Endothelial cell of hepatic sinusoid (primary cell): ENCODE results near the gene VEGFA.

Experiments used
- in situ Hi-C: cut with HindIII; loops from 2 replicates; pipeline ENCODE4 v1.10.0; 2017; ENCODE audit warnings: low sequenced_read_pairs

VEGFA gene

DNA sequence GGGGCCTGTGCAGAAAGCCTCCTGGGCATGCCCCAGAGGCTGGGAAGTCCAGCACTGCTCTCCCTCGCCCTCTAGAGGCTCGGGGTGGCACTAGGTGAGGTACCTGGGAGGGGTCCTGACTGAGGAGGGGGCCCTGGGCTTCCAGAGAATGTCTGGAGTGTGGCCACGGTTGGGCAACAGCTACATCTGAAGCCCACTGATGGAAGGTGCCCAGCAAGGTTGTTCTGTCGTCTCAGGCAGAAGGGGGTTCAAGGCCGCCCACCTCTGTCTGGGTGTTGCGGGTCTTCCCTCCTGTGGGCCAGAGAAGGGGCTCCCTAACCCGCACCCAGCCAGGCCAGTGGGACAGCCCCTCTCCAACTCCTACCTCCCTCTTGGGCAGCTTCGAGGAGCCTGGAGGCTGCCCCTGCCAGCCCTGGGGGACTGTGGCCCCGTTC is 11.4 kb upstream of the VEGFA start:
- in situ Hi-C loops: no loop called here

DNA sequence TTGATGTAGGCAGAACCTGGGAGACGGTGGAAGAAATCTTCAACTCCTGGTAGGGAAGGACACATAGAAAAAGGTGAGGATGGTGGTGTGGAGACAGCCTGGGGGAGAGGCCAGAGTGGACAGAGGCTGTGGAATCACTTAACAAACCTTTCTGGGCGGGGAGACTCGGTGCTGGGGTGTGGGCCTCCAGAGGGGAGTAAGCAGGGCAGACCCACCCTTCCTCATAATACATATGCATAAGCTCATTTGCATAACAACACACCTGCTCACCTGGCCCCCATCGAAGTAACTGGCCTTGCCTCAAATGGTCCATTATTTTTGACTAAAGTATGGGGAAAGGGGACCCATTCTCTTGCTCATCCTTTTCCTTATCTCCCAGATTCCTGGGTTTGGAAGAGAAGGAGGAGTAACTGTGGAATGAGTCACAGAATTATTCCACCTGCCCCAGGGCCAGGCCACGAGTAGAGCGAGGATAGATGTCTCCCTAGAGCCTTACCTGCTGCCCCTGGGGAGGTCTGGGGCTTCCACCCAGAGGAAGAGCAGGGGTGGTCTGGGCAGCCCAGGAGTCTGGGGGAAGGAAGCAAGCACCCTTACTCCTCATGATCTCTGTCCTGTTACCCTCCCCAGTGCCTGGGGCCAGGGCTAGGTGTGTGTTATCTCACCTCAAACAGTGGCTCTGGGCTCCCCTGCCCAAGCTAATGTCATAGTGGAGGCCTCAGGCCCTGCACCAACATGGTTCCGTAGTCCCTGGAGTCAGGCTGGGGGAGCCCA is 10.7 kb upstream of the VEGFA start:
- in situ Hi-C loops: no loop called here

DNA sequence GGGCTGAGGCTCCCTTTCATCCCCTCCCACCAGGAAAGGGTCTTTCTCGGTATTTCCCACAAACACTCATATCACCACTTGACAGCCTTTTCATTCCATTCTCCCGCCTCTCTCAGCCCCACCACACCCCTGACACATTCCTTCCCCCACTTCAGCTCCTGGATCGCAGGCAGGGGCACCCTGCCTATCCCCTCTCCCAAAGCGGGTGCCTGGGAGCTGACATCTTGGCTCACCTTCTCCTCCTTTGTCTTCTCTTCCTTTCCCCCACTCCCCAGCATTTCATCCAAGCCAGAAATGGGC is 10.2 kb upstream of the VEGFA start:
- in situ Hi-C loops: loop anchor here (5.0 kb wide), 1 partner anchor 57 kb away; no protein-coding TSS in a partner anchor

DNA sequence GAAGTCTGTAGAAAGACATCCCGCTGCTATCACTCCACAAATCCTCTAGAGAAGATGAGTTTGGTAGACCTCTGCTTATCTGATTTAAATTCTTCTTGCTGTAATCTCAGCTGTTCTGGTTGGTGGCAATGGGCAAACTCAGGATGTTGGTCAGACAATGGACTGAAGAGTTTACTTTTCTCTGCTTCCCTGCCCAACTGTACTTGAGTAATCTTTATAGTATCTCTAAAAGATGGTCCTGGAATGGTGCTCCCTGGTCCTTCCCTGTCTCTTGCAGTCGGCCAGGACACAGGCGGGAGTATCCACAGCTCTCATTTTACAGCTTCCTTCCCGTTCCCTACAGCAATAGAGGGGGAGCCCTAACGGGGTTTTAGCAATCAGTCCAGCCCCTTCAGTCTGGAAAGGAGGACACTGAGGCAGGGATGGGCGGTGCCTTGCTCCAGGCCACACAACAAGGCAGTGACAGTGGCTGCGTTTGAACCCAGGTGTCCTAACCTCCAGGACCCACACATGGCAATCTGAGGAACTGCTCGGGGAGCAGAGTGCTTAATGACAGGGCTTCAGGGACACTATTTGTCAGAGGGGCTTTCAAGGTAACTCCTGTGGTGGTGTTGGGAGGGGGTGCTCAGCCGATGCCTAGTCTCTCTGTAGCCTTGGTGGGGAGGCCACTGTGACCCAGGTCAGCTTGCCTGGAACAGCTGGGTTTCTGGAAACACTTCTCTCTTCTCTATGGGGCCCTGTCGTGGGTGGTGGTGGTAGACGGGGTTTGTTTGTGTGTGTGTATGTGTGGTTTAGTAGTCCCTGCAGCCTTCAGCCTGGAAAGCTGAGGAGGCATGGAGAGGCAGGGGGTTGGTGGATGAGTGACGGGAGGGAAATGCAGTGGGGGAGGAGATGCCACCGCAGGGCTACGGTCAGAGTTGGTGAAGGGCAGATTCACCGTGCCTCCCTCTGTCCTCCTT is 9.5 kb upstream of the VEGFA start:
- in situ Hi-C loops: loop anchor here (5.0 kb wide), 1 partner anchor 57 kb away; no protein-coding TSS in a partner anchor

DNA sequence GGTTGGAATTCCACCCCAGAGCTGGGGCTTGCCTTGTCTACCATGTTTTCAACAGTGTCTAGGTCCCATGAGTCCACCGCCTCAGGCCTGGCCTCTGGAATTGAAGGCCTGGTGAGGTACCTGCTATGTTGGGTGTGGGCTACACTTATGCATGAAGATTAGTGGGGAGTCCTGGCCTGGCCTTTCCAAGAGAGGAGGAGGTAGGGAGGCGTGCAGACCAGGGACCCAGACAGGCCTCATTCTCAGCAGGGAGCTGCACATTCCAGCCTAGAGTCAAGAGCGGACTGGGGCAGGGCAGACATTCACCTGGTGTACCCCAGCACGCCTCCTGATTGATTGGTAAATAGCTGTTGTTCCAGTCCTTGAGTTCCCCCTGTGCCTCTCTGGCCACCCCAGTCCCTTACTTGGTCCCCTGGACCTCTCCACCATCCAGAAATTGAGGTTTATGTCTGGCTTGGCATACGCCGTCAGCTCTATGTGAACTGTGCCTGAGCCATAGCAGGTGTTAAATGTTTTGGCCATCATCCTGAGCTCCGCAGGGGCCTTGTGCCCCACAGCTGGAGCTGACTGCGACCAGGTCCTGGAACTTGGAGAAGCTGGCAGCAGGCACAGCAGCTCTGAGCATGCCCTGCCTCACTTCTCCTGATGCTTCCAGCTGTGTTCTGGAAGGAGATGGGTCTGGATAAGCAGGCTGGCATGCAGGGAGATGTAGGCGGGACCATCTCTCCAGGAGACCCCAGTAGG is 8.2 kb upstream of the VEGFA start:
- in situ Hi-C loops: loop anchor here (5.0 kb wide), 1 partner anchor 55 kb away; no protein-coding TSS in a partner anchor

DNA sequence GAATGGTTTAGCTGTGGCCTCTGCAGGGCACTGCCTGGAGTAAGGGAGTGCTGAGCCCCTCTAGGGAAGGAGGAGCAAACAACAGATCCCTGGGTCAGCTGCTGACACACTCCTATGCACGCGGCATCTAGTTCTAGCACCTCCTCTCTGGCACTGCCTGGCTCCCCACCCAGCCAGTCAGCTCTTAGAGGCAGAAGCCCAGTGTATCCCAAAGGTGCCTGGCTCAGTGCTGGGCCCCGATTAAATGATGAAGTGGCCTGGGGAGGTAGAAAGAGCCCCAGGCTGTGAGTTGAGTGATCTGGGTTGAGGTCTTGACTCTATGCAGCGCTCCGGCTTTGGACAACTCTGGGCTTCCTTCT is 7.6 kb upstream of the VEGFA start:
- in situ Hi-C loops: loop anchor here (5.0 kb wide), 1 partner anchor 55 kb away; no protein-coding TSS in a partner anchor

DNA sequence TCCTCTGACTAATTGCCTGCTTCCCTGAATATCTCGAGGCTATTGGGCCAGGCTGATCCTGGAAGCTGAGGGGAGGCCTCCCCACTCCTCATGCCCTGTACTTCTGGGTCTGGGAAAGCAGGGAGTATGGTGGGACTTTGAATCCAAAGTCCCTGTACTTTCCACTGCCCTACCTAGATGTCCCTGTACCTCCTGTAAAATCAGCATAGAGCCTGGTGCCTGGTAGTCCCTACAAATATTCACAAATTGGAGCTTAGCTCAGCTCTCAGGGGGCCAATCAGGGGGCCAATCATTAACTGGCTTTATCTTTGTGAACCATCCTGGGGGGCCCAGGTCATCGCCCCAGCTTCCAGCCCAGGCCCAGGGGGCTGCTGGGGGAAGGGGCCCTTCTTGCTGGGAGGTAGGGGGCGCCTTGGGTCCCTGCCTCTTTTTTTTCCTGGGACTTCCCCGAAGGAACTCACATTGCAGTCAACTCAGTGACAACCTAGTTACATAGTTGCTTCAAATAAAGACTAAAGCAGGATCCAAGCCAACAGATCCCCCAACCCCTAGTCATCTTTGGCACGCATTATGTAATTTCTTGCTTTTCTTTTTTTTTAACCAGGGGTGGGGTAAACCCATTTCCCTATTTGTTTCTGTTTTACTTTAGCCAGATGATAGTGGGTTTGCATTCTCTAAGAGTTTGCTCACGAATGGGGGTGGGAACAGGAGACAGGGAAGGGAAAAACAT is 6.9 kb upstream of the VEGFA start:
- in situ Hi-C loops: loop anchor here (5.0 kb wide), 1 partner anchor 54 kb away; no protein-coding TSS in a partner anchor

DNA sequence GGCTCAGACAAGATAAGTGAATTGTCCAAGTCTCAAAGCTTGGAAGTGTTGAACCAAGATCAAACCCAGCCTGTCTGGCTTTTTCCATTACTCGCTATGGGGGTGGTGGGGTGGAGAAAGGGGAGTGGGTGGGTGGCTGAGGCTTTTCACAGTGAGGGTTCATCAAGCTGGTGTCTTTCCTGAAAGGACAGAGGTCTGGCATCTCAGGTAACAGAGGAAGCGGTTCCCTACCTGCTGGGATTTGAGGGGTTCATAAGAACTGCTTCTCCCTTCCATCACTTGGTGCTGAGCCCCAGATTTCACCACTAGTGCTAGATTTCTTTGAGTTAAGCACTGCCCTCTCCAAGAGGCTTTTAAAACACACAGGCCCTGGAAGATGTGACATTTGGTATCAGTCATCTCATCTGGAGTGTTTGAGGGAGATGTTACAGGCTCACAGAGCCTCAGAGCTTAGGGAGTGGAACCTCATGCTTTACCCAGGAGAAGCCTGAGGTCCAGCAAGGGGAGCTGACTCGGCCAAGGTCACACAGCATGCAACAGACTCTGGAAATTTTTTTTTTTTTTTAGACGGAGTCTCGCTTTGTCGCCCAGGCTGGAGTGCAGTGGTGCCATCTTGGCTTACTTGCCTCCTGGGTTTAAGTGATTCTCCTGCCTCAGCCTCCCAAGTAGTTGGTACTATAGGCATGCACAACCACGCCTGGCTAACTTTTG is 6.0 kb upstream of the VEGFA start:
- in situ Hi-C loops: loop anchor here (5.0 kb wide), 1 partner anchor 53 kb away; no protein-coding TSS in a partner anchor

DNA sequence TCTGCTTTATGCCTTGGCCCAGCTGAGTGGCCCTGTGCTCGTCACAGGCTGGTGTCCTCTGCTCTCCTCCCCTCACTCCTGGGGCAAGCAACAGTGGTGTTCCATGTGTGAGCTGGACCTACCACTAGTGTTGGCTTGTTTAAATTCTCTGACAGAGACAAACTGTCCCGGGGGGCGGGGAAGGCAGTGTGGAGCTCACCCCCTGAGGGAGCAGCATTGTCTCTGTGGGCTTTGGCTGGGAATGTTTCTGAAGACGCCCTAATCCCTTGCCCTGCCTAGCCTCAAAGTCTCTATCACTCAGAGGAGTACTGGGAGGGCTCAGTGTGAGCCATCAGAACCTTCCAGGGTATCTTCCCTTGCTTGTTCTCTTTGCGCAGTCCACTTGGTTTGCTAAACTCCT is 5.2 kb upstream of the VEGFA start:
- in situ Hi-C loops: loop anchor here (5.0 kb wide), 1 partner anchor 53 kb away; no protein-coding TSS in a partner anchor

DNA sequence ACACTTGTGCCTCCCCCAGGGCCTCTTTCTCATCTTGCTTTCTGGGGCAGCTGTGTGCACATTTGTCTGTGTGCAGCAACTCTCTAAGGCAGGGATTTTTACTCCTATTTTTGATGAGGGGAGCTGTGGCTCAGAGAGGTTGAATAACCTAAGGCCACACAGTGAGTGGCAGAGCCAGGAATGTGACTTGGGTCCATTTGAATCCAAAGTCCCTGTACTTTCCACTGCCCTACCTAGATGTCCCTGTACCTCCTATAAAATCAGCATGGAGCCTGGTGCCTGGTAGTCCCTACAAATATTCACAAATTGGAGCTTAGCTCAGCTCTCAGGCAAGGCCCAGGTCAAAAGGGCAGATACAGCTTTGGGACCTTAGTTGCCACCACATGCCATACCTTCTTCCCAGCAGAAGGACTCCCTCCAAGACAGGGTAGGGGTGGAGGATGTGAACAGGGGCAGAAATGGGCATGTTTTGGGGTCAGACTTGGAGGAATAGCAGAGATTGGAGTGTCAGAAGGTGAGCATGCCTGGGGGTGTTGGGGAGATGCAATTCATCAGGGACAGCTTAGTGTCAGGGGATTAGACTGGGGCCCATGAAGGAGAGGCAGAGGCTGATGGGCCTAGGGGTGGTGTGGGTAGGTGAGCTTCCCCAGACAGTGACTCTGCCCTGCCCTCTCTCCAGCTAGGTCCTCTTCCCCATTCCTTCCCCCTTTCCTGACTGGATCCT is 4.1 kb upstream of the VEGFA start:
- in situ Hi-C loops: no loop called here

DNA sequence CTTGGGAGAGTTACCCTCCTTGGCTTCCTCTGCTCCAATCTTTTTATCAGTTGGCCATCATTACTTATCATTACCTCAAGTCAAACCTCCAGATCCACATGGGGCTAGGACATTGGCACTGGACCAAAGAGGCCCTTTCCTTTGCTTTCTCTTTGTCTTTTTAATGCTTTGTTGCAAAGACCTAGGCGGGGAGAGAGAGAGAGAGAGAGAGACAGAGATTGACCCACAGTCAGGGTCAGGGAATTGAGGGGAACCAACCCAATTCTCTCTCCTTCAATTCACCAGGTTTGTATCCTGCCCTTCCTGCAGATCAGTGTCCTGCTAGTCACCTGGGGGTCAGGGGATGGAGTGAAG is 3.5 kb upstream of the VEGFA start:
- in situ Hi-C loops: no loop called here

DNA sequence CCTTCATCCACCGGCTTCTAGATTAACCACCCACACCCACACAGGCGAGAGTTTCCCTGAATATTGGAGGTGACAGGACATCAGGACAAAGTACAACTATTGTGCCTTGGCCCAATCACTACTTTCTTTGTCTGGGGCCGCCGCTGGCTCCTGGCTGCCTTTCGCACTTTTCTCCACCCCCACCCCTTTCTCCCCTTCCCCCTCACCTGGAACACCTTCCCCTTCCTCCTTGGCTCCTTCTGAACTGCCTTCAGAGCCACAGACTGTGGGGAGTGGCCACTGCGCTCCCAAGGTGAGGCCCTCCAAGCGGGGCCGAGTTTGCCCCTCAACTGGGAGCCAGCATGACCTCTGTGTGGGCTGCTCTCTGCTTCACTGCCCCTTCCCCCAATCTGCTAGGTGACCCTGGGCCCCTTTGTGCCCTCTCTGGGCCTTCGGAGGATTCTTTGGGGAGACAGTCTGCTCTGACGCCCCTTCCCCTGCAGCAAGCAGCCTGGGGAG is 3.0 kb upstream of the VEGFA start:
- in situ Hi-C loops: no loop called here

DNA sequence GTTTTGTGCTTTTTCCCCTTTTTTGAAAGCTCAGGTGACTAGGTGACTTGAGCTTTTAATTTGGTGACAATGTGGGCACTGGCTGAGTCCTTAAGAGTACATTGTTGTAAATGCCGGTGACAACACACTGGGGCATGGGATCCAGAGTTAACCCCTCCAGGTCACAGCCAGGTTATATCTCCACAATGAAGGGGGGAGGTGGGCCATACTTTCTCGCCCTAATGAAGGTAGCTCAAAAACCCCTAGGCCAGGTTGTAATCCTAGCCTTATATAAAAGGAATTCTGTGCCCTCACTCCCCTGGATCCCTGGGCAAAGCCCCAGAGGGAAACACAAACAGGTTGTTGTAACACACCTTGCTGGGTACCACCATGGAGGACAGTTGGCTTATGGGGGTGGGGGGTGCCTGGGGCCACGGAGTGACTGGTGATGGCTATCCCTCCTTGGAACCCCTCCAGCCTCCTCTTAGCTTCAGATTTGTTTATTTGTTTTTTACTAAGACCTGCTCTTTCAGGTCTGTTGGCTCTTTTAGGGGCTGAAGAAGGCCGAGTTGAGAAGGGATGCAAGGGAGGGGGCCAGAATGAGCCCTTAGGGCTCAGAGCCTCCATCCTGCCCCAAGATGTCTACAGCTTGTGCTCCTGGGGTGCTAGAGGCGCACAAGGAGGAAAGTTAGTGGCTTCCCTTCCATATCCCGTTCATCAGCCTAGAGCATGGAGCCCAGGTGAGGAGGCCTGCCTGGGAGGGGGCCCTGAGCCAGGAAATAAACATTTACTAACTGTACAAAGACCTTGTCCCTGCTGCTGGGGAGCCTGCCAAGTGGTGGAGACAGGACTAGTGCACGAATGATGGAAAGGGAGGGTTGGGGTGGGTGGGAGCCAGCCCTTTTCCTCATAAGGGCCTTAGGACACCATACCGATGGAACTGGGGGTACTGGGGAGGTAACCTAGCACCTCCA is 2.2 kb upstream of the VEGFA start:
- in situ Hi-C loops: no loop called here

DNA sequence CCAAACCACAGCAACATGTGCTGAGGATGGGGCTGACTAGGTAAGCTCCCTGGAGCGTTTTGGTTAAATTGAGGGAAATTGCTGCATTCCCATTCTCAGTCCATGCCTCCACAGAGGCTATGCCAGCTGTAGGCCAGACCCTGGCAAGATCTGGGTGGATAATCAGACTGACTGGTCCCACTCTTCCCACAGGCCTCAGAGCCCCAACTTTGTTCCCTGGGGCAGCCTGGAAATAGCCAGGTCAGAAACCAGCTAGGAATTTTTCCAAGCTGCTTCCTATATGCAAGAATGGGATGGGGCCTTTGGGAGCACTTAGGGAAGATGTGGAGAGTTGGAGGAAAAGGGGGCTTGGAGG is 1.5 kb upstream of the VEGFA start:
- in situ Hi-C loops: no loop called here

DNA sequence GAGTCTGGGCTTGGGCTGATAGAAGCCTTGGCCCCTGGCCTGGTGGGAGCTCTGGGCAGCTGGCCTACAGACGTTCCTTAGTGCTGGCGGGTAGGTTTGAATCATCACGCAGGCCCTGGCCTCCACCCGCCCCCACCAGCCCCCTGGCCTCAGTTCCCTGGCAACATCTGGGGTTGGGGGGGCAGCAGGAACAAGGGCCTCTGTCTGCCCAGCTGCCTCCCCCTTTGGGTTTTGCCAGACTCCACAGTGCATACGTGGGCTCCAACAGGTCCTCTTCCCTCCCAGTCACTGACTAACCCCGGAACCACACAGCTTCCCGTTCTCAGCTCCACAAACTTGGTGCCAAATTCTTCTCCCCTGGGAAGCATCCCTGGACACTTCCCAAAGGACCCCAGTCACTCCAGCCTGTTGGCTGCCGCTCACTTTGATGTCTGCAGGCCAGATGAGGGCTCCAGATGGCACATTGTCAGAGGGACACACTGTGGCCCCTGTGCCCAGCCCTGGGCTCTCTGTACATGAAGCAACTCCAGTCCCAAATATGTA is 957 bp upstream of the VEGFA start:
- in situ Hi-C loops: no loop called here

DNA sequence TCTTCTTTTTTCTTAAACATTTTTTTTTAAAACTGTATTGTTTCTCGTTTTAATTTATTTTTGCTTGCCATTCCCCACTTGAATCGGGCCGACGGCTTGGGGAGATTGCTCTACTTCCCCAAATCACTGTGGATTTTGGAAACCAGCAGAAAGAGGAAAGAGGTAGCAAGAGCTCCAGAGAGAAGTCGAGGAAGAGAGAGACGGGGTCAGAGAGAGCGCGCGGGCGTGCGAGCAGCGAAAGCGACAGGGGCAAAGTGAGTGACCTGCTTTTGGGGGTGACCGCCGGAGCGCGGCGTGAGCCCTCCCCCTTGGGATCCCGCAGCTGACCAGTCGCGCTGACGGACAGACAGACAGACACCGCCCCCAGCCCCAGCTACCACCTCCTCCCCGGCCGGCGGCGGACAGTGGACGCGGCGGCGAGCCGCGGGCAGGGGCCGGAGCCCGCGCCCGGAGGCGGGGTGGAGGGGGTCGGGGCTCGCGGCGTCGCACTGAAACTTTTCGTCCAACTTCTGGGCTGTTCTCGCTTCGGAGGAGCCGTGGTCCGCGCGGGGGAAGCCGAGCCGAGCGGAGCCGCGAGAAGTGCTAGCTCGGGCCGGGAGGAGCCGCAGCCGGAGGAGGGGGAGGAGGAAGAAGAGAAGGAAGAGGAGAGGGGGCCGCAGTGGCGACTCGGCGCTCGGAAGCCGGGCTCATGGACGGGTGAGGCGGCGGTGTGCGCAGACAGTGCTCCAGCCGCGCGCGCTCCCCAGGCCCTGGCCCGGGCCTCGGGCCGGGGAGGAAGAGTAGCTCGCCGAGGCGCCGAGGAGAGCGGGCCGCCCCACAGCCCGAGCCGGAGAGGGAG is 580 bp downstream of the VEGFA start:
- in situ Hi-C loops: no loop called here
